Type B pancreatic cell (in vitro differentiated cells): ENCODE data around the gene SUPT3H. TPM values are rescaled to one million over a fixed set of nuclear protein-coding genes. Genes with fewer than 3 reads are reported as not detected.

ENCODE experiments used
- DNase-seq: peaks from one replicate; pipeline ENCODE4 v3.0.0; 2021; ENCODE audit warnings: mixed read lengths; ENCODE audit not compliant: unreplicated experiment; ENCODE audit errors: extremely low spot score
- H3K27ac Mint-ChIP-seq: 2 replicates; pipeline ENCODE4 v1.8.0; 2021; ENCODE audit warnings: mild to moderate bottlenecking, mixed read lengths
- H3K27me3 Mint-ChIP-seq: 2 replicates; pipeline ENCODE4 v1.8.0; 2021; ENCODE audit warnings: mixed read lengths
- H3K36me3 Mint-ChIP-seq: 2 replicates; pipeline ENCODE4 v1.8.0; 2021; ENCODE audit warnings: mixed read lengths
- H3K4me1 Mint-ChIP-seq: one replicate; pipeline ENCODE4 v1.8.0; 2021; ENCODE audit warnings: mixed read lengths; ENCODE audit not compliant: unreplicated experiment
- H3K4me3 Mint-ChIP-seq: 2 replicates; pipeline ENCODE4 v1.8.0; 2021; ENCODE audit warnings: mild to moderate bottlenecking, mixed read lengths
- H3K9me3 Mint-ChIP-seq: 2 replicates; pipeline ENCODE4 v1.8.0; 2021; ENCODE audit warnings: mixed read lengths
- CTCF ChIP-seq: fragments of 200-600 bp; sonication (generic); conservative IDR thresholded peaks from 2 replicates; pipeline ENCODE4 v1.5.0; 2021; ENCODE audit warnings: antibody characterized with exemption, mild to moderate bottlenecking
- total RNA-seq: library from RNA; stranded (reverse); gene quantifications from 2 replicates; pipeline ENCODE4 v1.2.1, GENCODE V29; 2021; ENCODE audit warnings: low replicate concordance

SUPT3H gene
- total RNA-seq, 1 donor from 2014 or later = 18.4 TPM

- Mint-ChIP-seq H3K4me1 (peaks cover 12% of the 10 kb centered on the region), H3K4me3 (no peak overlapping the region), H3K27ac (no peak overlapping the region), H3K36me3 (no peaks in the 10 kb centered on the region), H3K9me3 (no peaks in the 10 kb centered on the region), H3K27me3 (no peaks in the 10 kb centered on the region)
- TF ChIP-seq CTCF = no peak
- no peak for DNase-seq
Measured at GRCh38 chr6:44831002-44831610, 546.6 kb downstream of the SUPT3H start.

GRCh38 chr6:44829836-44830235, 547.9 kb downstream of the SUPT3H start:
- no peak for TF ChIP-seq CTCF
- H3K4me3 Mint-ChIP-seq = no peak overlapping the region
- H3K27ac Mint-ChIP-seq = no peak overlapping the region
- peaks cover 12% of the 10 kb centered on the region for H3K4me1 Mint-ChIP-seq
- no peaks in the 10 kb centered on the region for H3K36me3 Mint-ChIP-seq
- no peak for DNase-seq
- H3K27me3 Mint-ChIP-seq = no peaks in the 10 kb centered on the region
- no peaks in the 10 kb centered on the region for H3K9me3 Mint-ChIP-seq

GRCh38 chr6:44828780-44829179, 549.0 kb downstream of the SUPT3H start:
- H3K27me3 Mint-ChIP-seq = no peaks in the 10 kb centered on the region

GRCh38 chr6:44826025-44826676, 551.6 kb downstream of the SUPT3H start:
- no peak for TF ChIP-seq CTCF
- DNase-seq = no peak
- Mint-ChIP-seq H3K9me3 (no peaks in the 10 kb centered on the region), H3K27ac (no peak overlapping the region), H3K27me3 (no peaks in the 10 kb centered on the region), H3K36me3 (peaks cover 4% of the 10 kb centered on the region), H3K4me1 (peaks cover 11% of the 10 kb centered on the region), H3K4me3 (no peak overlapping the region)

More at GRCh38 chr6:44828780-44829179, 549.0 kb downstream of the SUPT3H start:
- H3K4me1 Mint-ChIP-seq = peaks cover 12% of the 10 kb centered on the region
- no peak for TF ChIP-seq CTCF
- peak overlapping the region; percentile 75 for H3K27ac Mint-ChIP-seq
- peak overlapping the region; percentile 30 for H3K4me3 Mint-ChIP-seq
- no peaks in the 10 kb centered on the region for H3K36me3 Mint-ChIP-seq
- no peaks in the 10 kb centered on the region for H3K9me3 Mint-ChIP-seq
- DNase-seq = no peak

GRCh38 chr6:44825273-44825672, 552.5 kb downstream of the SUPT3H start:
- TF ChIP-seq CTCF = no peak
- H3K4me3 Mint-ChIP-seq = no peak overlapping the region
- H3K27ac Mint-ChIP-seq = no peak overlapping the region
- H3K27me3 Mint-ChIP-seq = no peaks in the 10 kb centered on the region
- H3K36me3 Mint-ChIP-seq = peaks cover 4% of the 10 kb centered on the region
- no peak for DNase-seq
- H3K4me1 Mint-ChIP-seq = peaks cover 9% of the 10 kb centered on the region
- no peaks in the 10 kb centered on the region for H3K9me3 Mint-ChIP-seq
